Brain microvascular endothelial cell (primary cell): Measurements from ENCODE around the gene DMRTC2.

Experiments used
- DNase-seq: peaks from one replicate; pipeline ENCODE4 v3.0.0-alpha.2; 2020
- H3K27ac ChIP-seq: fragments of 250-450 bp; sonication (Bioruptor Pico); 2 replicates; pipeline ENCODE4 v1.5.1; 2020; ENCODE audit warnings: mild to moderate bottlenecking, moderate library complexity
- H3K27me3 ChIP-seq: fragments of 250-450 bp; sonication (Bioruptor Pico); replicated peaks from 2 replicates; pipeline ENCODE4 v1.5.1; 2020; ENCODE audit warnings: mild to moderate bottlenecking
- H3K36me3 ChIP-seq: fragments of 250-450 bp; sonication (Bioruptor Pico); replicated peaks from 2 replicates; pipeline ENCODE4 v1.5.1; 2020; ENCODE audit warnings: mild to moderate bottlenecking
- H3K4me3 ChIP-seq: 2 replicates; pipeline ENCODE4 v1.5.1; 2011; ENCODE audit warnings: low read depth, mild to moderate bottlenecking, control low read depth, low read length, moderate library complexity
- CTCF ChIP-seq: IDR thresholded peaks from 2 replicates; pipeline ENCODE4 v1.5.1; 2011; ENCODE audit warnings: low read depth, mild to moderate bottlenecking, moderate library complexity, low read length, control low read depth, inconsistent platforms; ENCODE audit errors: missing control alignments
- in situ Hi-C: cut with HindIII; loops from 2 replicates; pipeline ENCODE4 v1.10.0; 2017; ENCODE audit warnings: low sequenced_read_pairs, low pct_ligation_motif_present

The DMRTC2 gene

DNA sequence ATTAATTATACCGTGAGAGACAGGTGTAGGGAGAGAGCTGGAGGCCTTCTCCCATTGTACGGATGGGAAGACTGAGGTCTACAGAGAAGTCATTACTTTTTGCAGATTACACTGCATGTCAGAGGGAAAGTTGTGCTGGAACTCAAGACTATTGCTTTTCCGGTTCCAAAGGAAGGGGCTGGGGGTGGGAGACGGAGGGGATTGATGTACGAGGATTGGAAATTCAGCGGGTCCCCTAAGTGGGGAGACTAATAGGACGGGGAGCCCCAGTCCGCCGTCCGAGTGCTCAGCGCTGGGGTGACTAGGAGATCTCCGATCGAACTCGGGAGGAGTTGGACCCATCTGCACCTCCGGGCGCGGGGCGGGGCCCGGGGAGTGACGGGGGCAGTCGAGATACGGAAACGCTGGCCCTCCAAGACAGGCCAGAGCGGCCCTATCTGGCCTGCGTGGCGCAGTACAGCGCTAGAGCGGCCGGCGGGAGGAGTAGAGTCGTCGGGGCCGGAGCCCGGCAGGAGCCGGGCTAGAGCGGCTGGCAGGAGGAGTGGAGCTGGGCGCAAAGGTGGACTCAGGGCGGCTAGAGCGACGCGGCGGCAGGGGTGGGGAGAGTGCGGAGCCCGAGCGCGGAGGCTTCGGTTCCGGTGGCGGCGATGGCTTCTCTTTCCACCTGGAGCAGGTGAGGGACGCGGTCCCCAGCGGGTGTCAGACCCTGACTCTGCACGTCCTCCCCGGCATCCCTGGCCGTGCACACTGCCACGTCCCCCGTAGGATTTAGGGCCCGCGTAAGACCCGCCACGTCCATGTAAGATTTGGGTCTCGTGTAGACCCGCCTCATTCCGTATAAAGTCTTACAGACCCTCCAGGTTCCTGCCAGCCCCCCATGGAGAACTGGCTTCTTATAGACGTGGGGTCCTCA is 39.2 kb downstream of the DMRTC2 start:
- Histone ChIP-seq H3K27me3 (no peaks in the 10 kb centered on the region), H3K36me3 (peaks cover under 1% of the 10 kb centered on the region), H3K4me3 (peak overlapping the region; percentile 87), H3K27ac (peak overlapping the region; percentile 56)
- DNase-seq, result peak; percentile 93
- in situ Hi-C loops, result no loop called here
- TF ChIP-seq CTCF, result no peak

- no peak overlapping the region for H3K4me3 ChIP-seq
- in situ Hi-C loops, result no loop called here
- no peak overlapping the region for H3K27ac ChIP-seq
- TF ChIP-seq CTCF, result no peak
- no peaks in the 10 kb centered on the region for H3K27me3 ChIP-seq
- no peak for DNase-seq
- H3K36me3 ChIP-seq, result peaks cover 9% of the 10 kb centered on the region
These were observed 42.2 kb downstream of the DMRTC2 start for GRCh38 chr19:41886761-41887710.

GRCh38 chr19:41887711-41888382 is 43.0 kb downstream of the DMRTC2 start:
- Histone ChIP-seq H3K36me3 (peaks cover 16% of the 10 kb centered on the region), H3K27ac (no peak overlapping the region), H3K4me3 (no peak overlapping the region), H3K27me3 (no peaks in the 10 kb centered on the region)
- TF ChIP-seq CTCF, result peak; percentile 56
- DNase-seq, result no peak
- in situ Hi-C loops, result no loop called here

- no peak overlapping the region for H3K27ac ChIP-seq
- peaks cover 19% of the 10 kb centered on the region for H3K36me3 ChIP-seq
- no peaks in the 10 kb centered on the region for H3K27me3 ChIP-seq
- H3K4me3 ChIP-seq, result no peak overlapping the region
- no peak for DNase-seq
- no peak for TF ChIP-seq CTCF
- in situ Hi-C loops, result no loop called here
These were observed 44.1 kb downstream of the DMRTC2 start for GRCh38 chr19:41888926-41889325.

GRCh38 chr19:41889896-41890295 is 45.1 kb downstream of the DMRTC2 start:
- Histone ChIP-seq H3K27ac (no peak overlapping the region), H3K36me3 (peaks cover 25% of the 10 kb centered on the region), H3K27me3 (no peaks in the 10 kb centered on the region), H3K4me3 (no peak overlapping the region)
- in situ Hi-C loops, result no loop called here
- no peak for DNase-seq
- no peak for TF ChIP-seq CTCF
